HCT116 (cell line): ENCODE results near the gene TROAP. TPM values are rescaled to one million over a fixed set of nuclear protein-coding genes. Genes with fewer than 3 reads are reported as not detected.
A peak's percentile ranks its signal among the peaks of the same experiment; 100 is the strongest.

Source experiments
- ATAC-seq: fragments of 200-7000 bp; cut with Tn5 transposase; 2 replicates; pipeline ENCODE4 v1.9.1; 2020; ENCODE audit warnings: mild to moderate bottlenecking, moderate library complexity
- BruUV-seq: library from RNA; stranded (reverse); fragments of 400-500 nt; replicated peaks from 2 replicates; lab custom pipeline; 2021; lab: Mats Ljungman, UMichigan
- CTCF ChIA-PET: fragments of 300-600 bp; sonication (Branson Sonifier 250); formaldehyde crosslinking; loops from one replicate; lab custom pipeline; 2021; ENCODE audit warnings: antibody characterized with exemption; lab: Charles Lee
- POLR2A ChIA-PET: fragments of 300-600, 350-600 bp; sonication (Branson Sonifier 250); formaldehyde crosslinking; loops from one replicate; lab custom pipeline; 2021; ENCODE audit warnings: antibody characterized with exemption; lab: Charles Lee
- RAD21 ChIA-PET, 2 experiments: fragments of 300-600 bp; sonication (Branson Sonifier 250); formaldehyde crosslinking; loops; one replicate each; lab custom pipeline; 2023; ENCODE audit warnings: low total read pairs in 2 of 2; ENCODE audit not compliant: uncharacterized antibody in 2 of 2, unreplicated experiment in 2 of 2, low non-redundant PET in 1 of 2; lab: Charles Lee
- DNase-seq: peaks from one replicate; pipeline ENCODE4 v3.0.0-alpha.2; 2010; ENCODE audit warnings: low read depth, low spot score
- H2AFZ ChIP-seq: fragments of 200-600 bp; shearing (Covaris generic), sonication (generic); 2 replicates; pipeline ENCODE4 v1.6.1; 2017; ENCODE audit warnings: low read depth, mixed run types, mixed read lengths, antibody characterized with exemption, low read length; ENCODE audit not compliant: poor library complexity, severe bottlenecking
- H3K27ac ChIP-seq: 2 replicates; pipeline ENCODE4 v1.5.1; 2012; ENCODE audit warnings: low read depth, low read length
- H3K27me3 ChIP-seq: fragments of 200-600 bp; sonication (generic); 2 replicates; pipeline ENCODE4 v1.6.1; 2016; ENCODE audit warnings: mixed run types, low read length, mixed read lengths; ENCODE audit not compliant: insufficient read depth
- H3K36me3 ChIP-seq, 2 experiments: fragments of 200-500 bp in 1 of 2; fragments of 200-600 bp in 1 of 2; sonication (Bioruptor generic) in 1 of 2; sonication (generic) in 1 of 2; 2 replicates each; pipeline versions ENCODE4 v1.5.1 to v1.6.1; 2014 to 2016; ENCODE audit warnings: low read length in 2 of 2, inconsistent platforms in 1 of 2, mixed read lengths in 1 of 2, mixed run types in 1 of 2; ENCODE audit not compliant: insufficient read depth in 2 of 2, control insufficient read depth in 1 of 2
- H3K4me1 ChIP-seq, 2 experiments: fragments of 200-600 bp in 1 of 2; sonication (generic) in 1 of 2; 2 replicates each; pipeline versions ENCODE4 v1.5.1 to v1.6.1; 2012 to 2017; ENCODE audit warnings: low read length in 2 of 2, inconsistent platforms in 1 of 2, mild to moderate bottlenecking in 1 of 2, mixed read lengths in 1 of 2, mixed run types in 1 of 2, moderate library complexity in 1 of 2; ENCODE audit not compliant: insufficient read depth in 2 of 2, control insufficient read depth in 1 of 2
- H3K4me2 ChIP-seq: fragments of 200-600 bp; sonication (generic); 2 replicates; pipeline ENCODE4 v1.6.1; 2017; ENCODE audit warnings: mixed run types, low read length, mixed read lengths
- H3K4me3 ChIP-seq, 2 experiments: fragments of 200-600 bp in 1 of 2; sonication (generic) in 1 of 2; replicated peaks in 1 of 2; 2 replicates each; pipeline ENCODE4 v1.5.1; 2011 to 2016; ENCODE audit warnings: low read length in 2 of 2, control low read depth in 1 of 2, low read depth in 1 of 2, mild to moderate bottlenecking in 1 of 2, mixed read lengths in 1 of 2, mixed run types in 1 of 2
- H3K79me2 ChIP-seq: fragments of 200-600 bp; sonication (generic); 2 replicates; pipeline ENCODE4 v1.6.1; 2017; ENCODE audit warnings: mild to moderate bottlenecking, mixed run types, low read length, moderate library complexity, mixed read lengths; ENCODE audit not compliant: insufficient read depth
- H3K9ac ChIP-seq: fragments of 200-600 bp; sonication (generic); 2 replicates; pipeline ENCODE4 v1.6.1; 2016; ENCODE audit warnings: low read length, mixed read lengths
- H3K9me2 ChIP-seq: fragments of 200-600 bp; sonication (generic), shearing (Covaris generic); 2 replicates; pipeline ENCODE4 v1.6.1; 2017; ENCODE audit warnings: mixed run types, mild to moderate bottlenecking, moderate library complexity; ENCODE audit not compliant: insufficient read depth
- H3K9me3 ChIP-seq, 2 experiments: fragments of 200-500 bp in 1 of 2; fragments of 200-600 bp in 1 of 2; sonication (Bioruptor generic) in 1 of 2; sonication (generic) in 1 of 2; 2 replicates each; pipeline ENCODE4 v1.6.1; 2014 to 2017; ENCODE audit warnings: low read length in 2 of 2, mixed read lengths in 2 of 2, inconsistent platforms in 1 of 2, low read depth in 1 of 2, mild to moderate bottlenecking in 1 of 2, mixed run types in 1 of 2, moderate library complexity in 1 of 2; ENCODE audit not compliant: control insufficient read depth in 1 of 2, insufficient read depth in 1 of 2
- H4K20me1 ChIP-seq: fragments of 200-600 bp; sonication (generic), shearing (Covaris generic); 2 replicates; pipeline ENCODE4 v1.6.1; 2017; ENCODE audit warnings: mixed run types, mild to moderate bottlenecking, moderate library complexity; ENCODE audit not compliant: insufficient read depth
- EZH2 ChIP-seq: fragments of 200-600 bp; sonication (generic); IDR thresholded peaks from 2 replicates; pipeline ENCODE4 v1.6.1; 2017; ENCODE audit warnings: antibody characterized with exemption, mixed run types
- FOSL1 ChIP-seq: IDR thresholded peaks from 2 replicates; pipeline ENCODE4 v1.6.1; 2012; ENCODE audit warnings: low read depth
- SIN3A ChIP-seq: IDR thresholded peaks from 2 replicates; pipeline ENCODE4 v1.6.1; 2012; ENCODE audit warnings: low read depth
- YY1 ChIP-seq: IDR thresholded peaks from 2 replicates; pipeline ENCODE4 v1.6.1; 2011; ENCODE audit warnings: low read length, low read depth, moderate library complexity, mild to moderate bottlenecking; ENCODE audit not compliant: insufficient replicate concordance; ENCODE audit errors: extremely low read depth
- intact Hi-C: fragments of 100-400 bp; cut with micrococcal nuclease; formaldehyde crosslinking; loops from 2 replicates; pipeline ENCODE4 v1.10.0; 2022
- total RNA-seq: library from RNA; stranded (reverse); gene quantifications from one replicate; pipeline ENCODE4 v1.2.1, GENCODE V29; 2021; ENCODE audit not compliant: unreplicated experiment
- TF ChIP-seq, protein P1 (sequence below), 3 experiments: fragments of 200-600 bp in 1 of 3; sonication (generic) in 1 of 3; IDR thresholded peaks in 2 of 3; conservative IDR thresholded peaks in 1 of 3; 2 replicates each; pipeline ENCODE4 v1.5.1; 2012 to 2017; ENCODE audit warnings: low read depth in 2 of 3, low read length in 2 of 3, antibody characterized with exemption in 1 of 3, borderline replicate concordance in 1 of 3, control low read depth in 1 of 3, mild to moderate bottlenecking in 1 of 3, mixed read lengths in 1 of 3, mixed run types in 1 of 3, moderate library complexity in 1 of 3; ENCODE audit not compliant: insufficient read depth in 1 of 3

TROAP gene
- total RNA-seq, 1 experiment from 2014 or later, result 99.1 TPM

DNA sequence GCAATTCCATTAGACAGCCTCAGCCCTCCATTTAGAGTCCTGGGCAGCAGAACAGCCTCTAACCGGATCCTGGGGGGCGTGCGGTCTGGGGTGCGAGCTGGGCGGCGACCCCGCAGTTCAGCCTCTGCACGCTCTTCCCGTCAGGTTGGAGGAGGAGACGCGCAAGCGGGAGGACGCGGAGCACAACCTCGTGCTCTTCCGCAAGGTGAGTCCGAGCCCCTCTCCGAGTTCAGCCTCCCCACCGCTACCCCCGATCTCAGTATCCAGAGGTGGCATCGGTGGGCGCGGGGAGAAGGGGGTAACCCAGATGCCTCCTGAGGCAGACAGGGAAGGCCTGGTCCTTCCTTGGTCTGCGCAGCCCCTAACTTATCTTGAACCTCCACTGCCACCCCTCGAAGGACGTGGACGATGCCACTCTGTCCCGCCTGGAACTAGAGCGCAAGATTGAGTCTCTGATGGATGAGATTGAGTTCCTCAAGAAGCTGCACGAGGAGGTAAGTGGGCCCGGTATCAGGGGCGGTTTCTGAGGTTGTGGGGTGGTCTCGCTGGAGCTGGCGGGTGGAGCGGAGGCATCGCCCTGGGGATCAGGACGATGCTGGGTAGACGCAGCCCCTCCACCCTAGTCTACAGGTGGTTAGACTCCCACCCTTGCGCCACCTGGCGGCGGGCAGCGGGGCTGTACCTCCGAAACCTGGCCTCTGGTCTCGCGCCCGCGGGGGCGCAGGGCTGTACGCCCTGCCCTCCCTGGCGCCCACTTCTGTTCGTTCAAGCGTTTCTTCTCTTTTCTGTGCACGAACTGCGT is 26.8 kb upstream of the TROAP start:
- peaks cover 10 to 35% of the 10 kb centered on the region in 2 experiments; a peak in 3 of 4 replicates for H3K4me1 ChIP-seq
- ATAC-seq, result peak; percentile 71
- TF ChIP-seq, protein P1, sequence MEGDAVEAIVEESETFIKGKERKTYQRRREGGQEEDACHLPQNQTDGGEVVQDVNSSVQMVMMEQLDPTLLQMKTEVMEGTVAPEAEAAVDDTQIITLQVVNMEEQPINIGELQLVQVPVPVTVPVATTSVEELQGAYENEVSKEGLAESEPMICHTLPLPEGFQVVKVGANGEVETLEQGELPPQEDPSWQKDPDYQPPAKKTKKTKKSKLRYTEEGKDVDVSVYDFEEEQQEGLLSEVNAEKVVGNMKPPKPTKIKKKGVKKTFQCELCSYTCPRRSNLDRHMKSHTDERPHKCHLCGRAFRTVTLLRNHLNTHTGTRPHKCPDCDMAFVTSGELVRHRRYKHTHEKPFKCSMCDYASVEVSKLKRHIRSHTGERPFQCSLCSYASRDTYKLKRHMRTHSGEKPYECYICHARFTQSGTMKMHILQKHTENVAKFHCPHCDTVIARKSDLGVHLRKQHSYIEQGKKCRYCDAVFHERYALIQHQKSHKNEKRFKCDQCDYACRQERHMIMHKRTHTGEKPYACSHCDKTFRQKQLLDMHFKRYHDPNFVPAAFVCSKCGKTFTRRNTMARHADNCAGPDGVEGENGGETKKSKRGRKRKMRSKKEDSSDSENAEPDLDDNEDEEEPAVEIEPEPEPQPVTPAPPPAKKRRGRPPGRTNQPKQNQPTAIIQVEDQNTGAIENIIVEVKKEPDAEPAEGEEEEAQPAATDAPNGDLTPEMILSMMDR (IDR thresholded peaks at IDR 0.05 in 2 of 3, conservative IDR thresholded peaks at IDR 0.05 in 1 of 3; ENCODE audit: borderline replicate concordance in 1 of 3, insufficient read depth in 1 of 3, low read depth in 2 of 3, low read length in 2 of 3), result peak; percentile 66 to 91 (median 90)
- TF ChIP-seq FOSL1 (no peak), YY1 (peak; percentile 41), SIN3A (no peak), EZH2 (no peak)
- H3K9me3 ChIP-seq, result no peaks in the 10 kb centered on the region
- H2AFZ ChIP-seq, result peak overlapping the region; percentile 29
- H3K36me3 ChIP-seq, result no peaks in the 10 kb centered on the region
- H3K27me3 ChIP-seq, result no peaks in the 10 kb centered on the region
- H3K4me2 ChIP-seq, result peak overlapping the region; percentile 87
- H4K20me1 ChIP-seq, result no peaks in the 10 kb centered on the region
- no TSS peak for BruUV-seq
- no peaks in the 10 kb centered on the region for H3K9me2 ChIP-seq
- H3K27ac ChIP-seq, result no peak overlapping the region; the same call in 1 of the 2 replicates
- ChIA-PET RAD21 (no interaction called here), CTCF (interaction anchor here (0.8 to 3.2 kb wide), 13 partner anchors 7 to 62 kb away, joined by 3 to 25 read pairs (median 7); partner anchors contain the start of genes C1QL4, DNAJC22 and TROAP), POLR2A (interaction anchor here (1.1 to 1.6 kb wide), 3 partner anchors 27 to 164 kb away, joined by 3 to 13 read pairs (median 4); partner anchors contain the start of gene TROAP)
- H3K4me3 ChIP-seq, result peak overlapping the region; percentile 47 to 48
- no peak for DNase-seq
- no peaks in the 10 kb centered on the region for H3K79me2 ChIP-seq
- intact Hi-C loops, result no loop called here
- no peak overlapping the region for H3K9ac ChIP-seq
